Adipocyte (in vitro differentiated cells): ENCODE data around the gene MXI1.
A peak's percentile ranks its signal among the peaks of the same experiment; 100 is the strongest.
"Not testable (repeated sequence)": the region's sequence is repeated elsewhere in the genome, so short reads cannot be mapped to it uniquely, and the experiment has no call there.

ENCODE experiments used
- DNase-seq: peaks from one replicate; pipeline ENCODE4 v3.0.0-alpha.2; 2015; ENCODE audit warnings: low read depth
- H3K27me3 ChIP-seq: replicated peaks from 2 replicates; pipeline ENCODE4 v1.7.0; 2013; ENCODE audit warnings: mild to moderate bottlenecking, low read length, moderate library complexity; ENCODE audit not compliant: control insufficient read depth, insufficient read depth
- H3K36me3 ChIP-seq: 2 replicates; pipeline ENCODE4 v1.7.0; 2013; ENCODE audit warnings: low read length, mild to moderate bottlenecking, moderate library complexity; ENCODE audit not compliant: control insufficient read depth, insufficient read depth, severe bottlenecking
- H3K4me1 ChIP-seq: 2 replicates; pipeline ENCODE4 v1.7.0; 2013; ENCODE audit warnings: mild to moderate bottlenecking, low read length, moderate library complexity; ENCODE audit not compliant: control insufficient read depth, insufficient read depth
- H3K4me3 ChIP-seq: 2 replicates; pipeline ENCODE4 v1.7.0; 2013; ENCODE audit warnings: mild to moderate bottlenecking, low read length, moderate library complexity
- H3K9ac ChIP-seq: 2 replicates; pipeline ENCODE4 v1.7.0; 2013; ENCODE audit warnings: mild to moderate bottlenecking, low read length, moderate library complexity
- H3K9me3 ChIP-seq: 2 replicates; pipeline ENCODE4 v1.7.0; 2013; ENCODE audit warnings: mild to moderate bottlenecking, low read length, moderate library complexity; ENCODE audit not compliant: control insufficient read depth

The MXI1 gene

GRCh38 chr10:110327262-110327914 is 120.0 kb downstream of the MXI1 start:
- Histone ChIP-seq H3K27me3 (no peaks in the 10 kb centered on the region), H3K4me3 (no peak overlapping the region), H3K9ac (no peak overlapping the region), H3K4me1 (peaks cover 5% of the 10 kb centered on the region), H3K9me3 (peaks cover 14% of the 10 kb centered on the region), H3K36me3 (no peaks in the 10 kb centered on the region)
- DNase-seq = no peak

- peaks cover 9% of the 10 kb centered on the region for H3K4me1 ChIP-seq
- H3K9ac ChIP-seq = no peak overlapping the region
- no peaks in the 10 kb centered on the region for H3K36me3 ChIP-seq
- DNase-seq = no peak
- H3K4me3 ChIP-seq = no peak overlapping the region
- H3K27me3 ChIP-seq = no peaks in the 10 kb centered on the region
- H3K9me3 ChIP-seq = peaks cover 12% of the 10 kb centered on the region
Observed at GRCh38 chr10:110330675-110331074, 123.3 kb downstream of the MXI1 start.

DNA sequence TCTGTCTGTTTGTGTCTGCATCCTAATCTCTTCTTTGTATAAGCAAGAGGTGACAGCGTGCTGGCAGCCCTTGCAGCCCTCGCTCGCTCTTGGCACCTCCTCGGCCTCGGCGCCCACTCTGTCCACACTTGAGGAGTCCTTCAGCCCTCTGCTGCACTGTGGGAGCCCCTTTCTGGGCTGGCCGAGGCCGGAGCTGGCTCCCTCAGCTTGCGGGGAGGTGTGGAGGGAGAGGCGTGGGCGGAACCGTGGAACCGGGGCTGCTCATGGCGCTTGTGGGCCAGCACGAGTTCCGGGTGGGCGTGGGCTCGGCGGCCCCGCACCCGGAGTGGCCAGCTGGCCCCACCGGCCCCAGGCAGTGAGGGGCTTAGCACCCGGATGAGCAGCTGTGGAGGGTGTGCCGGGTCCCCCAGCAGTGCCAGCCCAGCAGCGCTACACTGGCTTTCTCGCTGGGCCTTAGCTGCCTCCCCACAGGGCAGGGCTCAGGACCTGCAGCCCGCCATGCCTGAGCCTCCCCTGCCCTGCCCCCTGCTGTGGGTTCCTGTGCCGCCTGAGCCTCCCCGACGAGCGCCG is 123.9 kb downstream of the MXI1 start:
- not testable (repeated sequence) for H3K36me3 ChIP-seq, H3K9ac ChIP-seq, DNase-seq, H3K4me3 ChIP-seq, H3K27me3 ChIP-seq
- Histone ChIP-seq H3K4me1 (peaks cover 14% of the 10 kb centered on the region), H3K9me3 (peaks cover 12% of the 10 kb centered on the region)

DNA sequence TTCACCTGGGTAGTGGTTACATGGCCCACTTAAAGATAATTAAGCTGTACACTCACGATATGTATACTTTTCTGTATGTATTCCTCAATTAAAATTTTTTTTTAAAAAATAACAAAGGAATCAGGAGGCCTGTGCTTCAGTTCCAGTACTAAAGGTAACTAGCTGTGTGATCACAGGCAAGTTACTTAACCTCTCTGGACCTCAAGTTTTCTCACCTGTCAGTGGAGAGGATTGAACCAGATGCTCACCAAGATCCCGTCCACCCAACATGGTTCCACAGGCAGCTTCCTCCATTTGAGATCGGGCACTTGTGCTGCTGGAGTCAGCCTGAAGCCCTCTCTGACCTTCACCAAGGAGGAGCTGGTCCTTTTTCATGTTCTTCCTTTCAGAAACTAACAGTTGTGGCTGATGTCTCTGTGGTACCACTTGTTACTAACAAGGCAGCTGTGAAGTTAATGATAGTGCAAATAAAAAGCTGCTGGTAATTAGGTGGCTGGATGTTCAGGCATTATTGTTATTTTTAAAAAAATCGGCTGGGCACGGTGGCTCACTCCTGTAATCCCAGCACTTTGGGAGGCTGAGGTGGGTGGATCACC is 126.8 kb downstream of the MXI1 start:
- Histone ChIP-seq H3K4me3 (no peak overlapping the region), H3K9ac (no peak overlapping the region), H3K36me3 (no peaks in the 10 kb centered on the region), H3K9me3 (peaks cover 12% of the 10 kb centered on the region), H3K4me1 (peaks cover 36% of the 10 kb centered on the region), H3K27me3 (no peaks in the 10 kb centered on the region)
- DNase-seq = no peak

DNA sequence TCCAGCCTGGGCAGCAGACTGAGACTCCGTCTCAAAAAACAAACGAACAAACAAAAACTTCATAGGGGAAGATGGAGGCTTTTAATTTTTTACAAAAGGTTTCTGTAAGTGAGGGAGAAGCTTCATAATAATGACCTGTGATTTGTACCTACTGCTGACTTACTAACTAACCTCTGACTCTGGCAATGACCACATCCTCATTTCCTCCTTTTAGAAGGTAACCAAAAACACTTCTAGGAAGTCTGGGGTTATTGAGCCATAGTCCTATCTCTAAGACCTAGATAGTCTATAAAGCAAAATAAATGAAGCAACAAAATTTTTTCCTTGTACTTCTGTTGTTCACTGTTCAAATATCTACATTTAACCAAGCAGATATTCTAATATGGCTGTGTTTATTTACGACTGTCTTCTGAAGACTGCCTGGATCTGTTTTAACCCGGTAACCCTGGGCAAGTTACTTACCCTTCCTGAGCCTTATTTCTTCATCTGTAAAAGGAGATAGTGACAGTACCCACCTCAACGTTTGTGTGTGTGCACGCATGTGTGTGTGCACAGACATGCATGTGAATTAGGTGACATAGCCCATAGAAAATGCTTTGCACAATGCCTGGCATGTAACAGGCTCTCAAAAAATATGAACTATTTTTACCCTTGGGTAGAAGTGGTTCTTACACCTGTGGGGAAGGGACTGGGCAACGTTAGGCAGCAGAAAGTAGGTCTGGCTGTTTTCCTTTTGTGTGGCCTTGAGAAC is 128.1 kb downstream of the MXI1 start:
- peak overlapping the region; percentile 32 for H3K9ac ChIP-seq
- H3K36me3 ChIP-seq = no peaks in the 10 kb centered on the region
- peaks cover 38% of the 10 kb centered on the region for H3K4me1 ChIP-seq
- H3K9me3 ChIP-seq = peaks cover 6% of the 10 kb centered on the region
- DNase-seq = no peak
- H3K27me3 ChIP-seq = no peaks in the 10 kb centered on the region
- no peak overlapping the region for H3K4me3 ChIP-seq

- H3K36me3 ChIP-seq = no peaks in the 10 kb centered on the region
- H3K9me3 ChIP-seq = no peaks in the 10 kb centered on the region
- DNase-seq = peak; percentile 98
- H3K27me3 ChIP-seq = no peaks in the 10 kb centered on the region
- H3K4me3 ChIP-seq = peak overlapping the region; percentile 33
- peaks cover 38% of the 10 kb centered on the region for H3K4me1 ChIP-seq
- H3K9ac ChIP-seq = peak overlapping the region; percentile 32
Observed at GRCh38 chr10:110336111-110336721, 128.8 kb downstream of the MXI1 start.
